ENCODE results near the gene CTDP1.
"Not testable (repeated sequence)": the region's sequence is repeated elsewhere in the genome, so short reads cannot be mapped to it uniquely, and the experiment has no call there.

The CTDP1 gene

DNA sequence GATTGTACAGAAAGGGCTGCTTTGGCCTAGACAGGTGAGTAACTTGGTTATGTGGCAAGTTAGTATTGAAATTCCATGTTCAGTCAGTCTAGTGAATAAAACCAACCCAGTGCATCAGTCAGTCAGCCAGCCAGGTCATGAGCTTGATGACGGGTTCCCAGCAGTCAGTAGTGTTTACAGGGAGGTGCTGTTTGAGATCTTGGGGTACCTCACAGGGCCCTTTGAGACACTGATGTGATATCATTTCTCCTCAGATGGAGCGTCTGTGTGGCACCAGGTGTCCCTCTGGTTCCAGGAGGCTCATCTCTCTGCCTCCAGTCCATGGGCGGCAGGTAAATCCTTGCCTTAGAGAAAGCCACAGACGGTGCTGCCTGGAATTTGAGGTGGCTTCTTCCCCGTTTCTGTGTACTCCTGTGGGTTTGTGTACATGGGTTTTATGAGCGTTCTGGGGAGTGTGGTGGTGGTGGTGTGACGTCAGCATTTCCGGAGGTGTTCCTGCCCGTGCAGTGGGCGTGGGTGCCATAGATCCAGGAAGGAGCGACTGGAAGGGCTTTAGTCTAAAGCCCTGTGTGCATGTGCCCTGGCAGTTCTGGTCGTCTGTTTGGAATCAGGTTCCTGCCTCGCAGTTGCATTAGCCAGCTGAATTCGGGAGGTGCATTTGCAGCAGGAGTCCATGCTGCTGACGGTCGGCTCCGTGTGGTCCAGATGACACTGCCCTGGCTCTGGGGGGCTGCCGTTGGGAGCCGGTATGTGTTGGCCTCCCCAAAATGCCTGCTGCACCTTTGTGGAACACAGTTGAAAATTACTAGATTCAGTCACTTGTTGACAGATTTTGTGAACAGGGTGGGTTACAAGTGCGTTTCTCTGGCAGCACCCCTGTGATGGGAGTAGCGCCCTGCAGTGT is 2.1 kb downstream of the CTDP1 start:
- DNase-seq (ENCODE audit: low read depth): peak; percentile 43

DNA sequence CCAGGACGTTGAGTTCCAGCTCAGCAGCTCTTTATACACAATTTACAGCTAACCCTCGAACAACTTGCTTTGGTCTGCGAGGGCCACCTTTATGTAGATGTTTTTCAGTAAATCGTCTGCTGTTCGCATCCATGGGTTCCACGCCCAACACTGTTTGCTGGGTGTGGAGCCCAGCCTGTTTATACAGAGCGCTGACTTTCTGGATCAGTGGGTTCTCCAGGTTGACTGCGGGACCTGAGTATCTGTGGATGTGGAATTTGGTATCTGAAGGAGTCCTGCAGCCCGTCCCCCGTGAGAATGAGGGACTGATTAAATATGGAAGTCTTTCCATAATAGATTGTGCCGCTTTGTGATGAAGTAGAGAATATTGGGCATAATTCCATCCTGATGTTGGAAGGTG is 2.9 kb downstream of the CTDP1 start:
- no peak for DNase-seq (ENCODE audit: low read depth)

DNA sequence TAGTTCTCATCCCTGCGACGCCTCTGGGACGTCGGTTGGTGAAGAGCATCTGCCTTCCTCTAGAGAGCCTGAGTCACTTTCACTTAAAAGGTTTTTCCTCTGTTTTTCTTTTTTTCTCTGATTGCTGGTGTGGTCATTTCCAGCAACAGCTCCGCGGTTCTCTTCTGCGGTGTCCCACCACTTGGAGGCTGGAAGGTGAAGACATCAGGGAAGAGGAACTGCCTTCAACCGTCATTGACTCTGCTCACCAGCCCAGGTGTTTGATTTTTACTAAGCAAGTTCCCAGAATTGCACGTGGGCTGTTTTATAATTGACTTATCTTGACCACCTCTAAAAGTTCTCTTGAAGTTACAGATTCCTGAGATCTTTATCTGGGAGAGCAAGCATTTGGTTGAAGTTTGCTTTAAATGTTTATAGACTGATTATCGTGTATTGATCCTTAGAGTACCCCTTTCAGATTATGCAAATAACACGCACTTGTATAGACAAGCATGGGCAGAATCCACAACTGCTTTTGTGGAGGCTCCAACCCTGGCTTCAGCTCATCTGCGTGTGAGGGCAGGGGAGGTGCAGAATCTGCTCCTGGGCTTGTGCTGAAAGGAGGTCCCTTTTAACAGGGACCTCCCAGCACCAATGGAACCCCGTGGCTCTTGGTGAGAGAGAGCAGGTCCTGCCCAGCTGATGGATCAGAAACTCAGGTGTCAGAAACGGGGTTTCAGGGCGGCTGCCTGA is 3.5 kb downstream of the CTDP1 start:
- no peak for DNase-seq (ENCODE audit: low read depth)

DNA sequence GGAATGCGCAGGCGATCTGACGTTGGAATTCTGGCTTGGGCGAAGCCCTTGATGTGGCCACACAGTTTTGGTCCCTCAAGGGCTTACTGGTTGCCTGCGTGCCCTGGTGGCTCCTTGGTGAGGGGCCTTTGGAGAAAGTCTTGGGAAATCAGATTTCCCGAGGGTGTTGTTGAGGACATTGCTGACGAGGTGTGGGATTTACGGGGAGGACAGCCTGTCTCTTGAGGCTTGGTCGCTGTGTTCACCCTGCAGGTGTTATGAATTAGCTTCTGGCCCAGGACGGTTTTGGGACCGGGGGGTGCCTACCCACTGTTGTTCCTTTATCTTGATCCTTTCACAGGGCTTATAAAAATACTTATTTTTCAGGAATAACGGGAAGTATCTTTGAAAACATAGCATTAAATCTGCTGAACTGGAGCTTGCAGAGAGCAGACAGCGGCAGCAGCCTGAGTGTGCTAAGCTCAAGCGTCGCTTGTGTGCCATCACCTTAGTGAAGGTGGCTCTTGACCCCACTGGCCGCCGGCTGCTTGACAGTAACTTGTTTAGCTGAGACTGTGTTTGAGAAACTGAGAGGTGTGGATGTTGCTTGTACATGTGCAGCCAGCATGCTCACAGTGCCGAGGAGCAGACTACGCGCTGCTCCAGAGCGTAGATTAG is 4.2 kb downstream of the CTDP1 start:
- DNase-seq (ENCODE audit: low read depth): no peak

DNA sequence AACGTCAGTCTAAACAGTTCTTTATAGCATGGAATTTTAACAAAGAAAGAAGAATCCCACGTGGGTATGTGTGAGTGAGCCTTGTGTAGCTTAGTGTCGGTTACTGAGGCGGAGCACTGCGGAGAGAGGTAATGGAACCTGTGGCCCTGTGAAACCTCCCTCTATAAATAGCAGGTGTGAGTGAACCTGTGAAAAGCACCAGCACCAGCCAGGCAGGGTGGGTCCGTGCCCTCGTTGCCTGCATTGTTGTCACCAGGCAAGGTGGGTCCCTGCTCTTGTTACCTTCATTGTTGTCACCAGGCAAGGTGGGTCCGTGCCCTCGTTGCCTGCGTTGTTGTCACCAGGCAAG is 4.7 kb downstream of the CTDP1 start:
- DNase-seq (ENCODE audit: low read depth): no peak

DNA sequence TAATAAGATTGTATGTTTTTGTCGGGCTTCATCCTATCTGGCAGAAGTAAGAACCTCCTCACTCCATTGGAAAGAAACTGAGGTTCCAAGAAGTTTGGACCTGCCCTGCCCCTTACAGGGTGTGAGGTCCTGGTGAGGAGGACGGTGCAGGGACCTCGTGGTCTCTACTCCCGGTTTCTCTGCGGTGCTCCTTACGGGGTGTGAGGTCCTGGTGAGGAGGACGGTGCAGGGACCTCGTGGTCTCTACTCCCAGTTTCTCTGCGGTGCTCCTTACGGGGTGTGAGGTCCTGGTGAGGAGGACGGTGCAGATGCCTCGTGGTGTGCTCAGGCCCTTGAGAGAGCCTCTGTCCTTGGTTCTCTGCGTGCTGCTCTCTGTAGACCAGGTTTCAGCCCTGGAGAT is 5.2 kb downstream of the CTDP1 start:
- no peak for DNase-seq (ENCODE audit: low read depth)

DNA sequence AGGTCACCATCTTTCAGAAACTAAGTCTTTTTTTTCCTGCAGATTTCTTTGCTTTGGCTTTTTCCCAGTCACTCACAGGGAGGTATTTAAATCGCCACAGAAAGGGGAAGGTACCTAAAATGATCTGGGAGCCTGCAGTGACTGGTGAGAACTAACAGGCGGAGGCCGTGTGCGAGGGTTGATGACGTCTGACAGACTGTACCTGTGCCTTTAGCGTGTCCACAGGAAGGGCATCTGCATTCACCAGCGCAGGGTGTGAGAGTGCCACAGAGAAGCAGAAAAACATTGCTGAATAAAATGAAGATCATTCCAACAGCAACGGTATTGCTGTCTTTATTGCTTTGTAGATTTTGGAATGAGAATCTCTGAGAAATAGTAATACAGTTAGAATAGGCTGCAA is 5.7 kb downstream of the CTDP1 start:
- DNase-seq (ENCODE audit: low read depth): no peak

DNA sequence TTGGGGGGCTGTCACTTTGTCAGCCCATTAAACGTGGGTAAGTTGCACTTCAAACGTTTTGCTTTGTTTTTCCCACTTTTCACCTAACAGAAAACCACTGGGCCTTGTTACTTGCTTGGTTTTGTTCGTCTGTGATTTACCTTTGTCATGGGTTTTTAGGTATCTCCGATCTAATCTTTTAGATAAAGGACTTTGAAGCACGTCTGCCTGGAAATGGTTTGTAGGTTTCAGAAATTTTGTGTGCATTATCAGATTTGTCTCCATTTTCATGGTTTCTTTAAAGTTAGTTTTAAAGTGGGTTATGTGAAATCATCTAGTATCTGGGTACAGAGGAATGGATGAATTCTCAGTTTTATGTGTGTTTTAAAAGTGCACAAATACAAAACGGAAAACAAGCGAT is 6.4 kb downstream of the CTDP1 start:
- no peak for DNase-seq (ENCODE audit: low read depth)

DNA sequence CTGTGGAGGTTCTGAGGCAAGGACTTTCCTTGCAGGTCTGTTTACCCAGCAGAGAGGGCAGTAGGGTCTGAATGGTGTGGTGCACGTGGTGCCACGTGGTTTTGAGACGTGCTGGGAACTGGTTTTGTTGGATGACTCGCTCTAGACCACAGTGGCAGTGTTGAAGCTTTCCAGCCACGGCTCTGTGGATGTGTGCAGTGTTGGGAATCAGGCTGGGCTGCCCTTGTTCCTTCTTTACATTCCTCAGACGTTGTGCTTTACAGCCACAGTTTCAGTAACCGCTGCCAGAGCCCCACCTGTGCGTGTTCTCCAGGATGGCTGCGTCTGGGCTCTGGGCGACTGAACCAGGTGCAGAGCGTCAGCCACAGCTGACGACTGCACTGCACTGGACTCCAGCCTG is 8.2 kb downstream of the CTDP1 start:
- DNase-seq (ENCODE audit: low read depth): no peak

DNA sequence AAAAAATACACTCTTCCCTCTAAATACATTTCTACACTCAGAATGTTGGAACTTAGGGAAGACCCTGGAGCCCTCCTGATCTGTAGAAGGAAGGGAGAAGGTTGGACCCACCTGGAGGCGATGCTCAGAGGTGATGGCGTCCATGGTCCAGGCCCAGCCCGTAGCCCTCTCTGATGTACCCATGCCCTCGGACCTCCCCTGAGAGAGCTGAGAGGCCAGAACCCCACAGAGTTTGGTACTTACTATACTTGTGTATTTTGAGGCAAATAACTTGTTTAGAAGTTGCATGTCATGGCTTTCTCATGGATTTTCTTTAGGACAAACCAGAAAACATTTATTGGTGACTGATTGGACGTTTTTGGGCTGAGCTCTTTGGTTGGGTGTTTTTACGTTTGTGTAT is 10.5 kb downstream of the CTDP1 start:
- no peak for DNase-seq (ENCODE audit: low read depth)

DNA sequence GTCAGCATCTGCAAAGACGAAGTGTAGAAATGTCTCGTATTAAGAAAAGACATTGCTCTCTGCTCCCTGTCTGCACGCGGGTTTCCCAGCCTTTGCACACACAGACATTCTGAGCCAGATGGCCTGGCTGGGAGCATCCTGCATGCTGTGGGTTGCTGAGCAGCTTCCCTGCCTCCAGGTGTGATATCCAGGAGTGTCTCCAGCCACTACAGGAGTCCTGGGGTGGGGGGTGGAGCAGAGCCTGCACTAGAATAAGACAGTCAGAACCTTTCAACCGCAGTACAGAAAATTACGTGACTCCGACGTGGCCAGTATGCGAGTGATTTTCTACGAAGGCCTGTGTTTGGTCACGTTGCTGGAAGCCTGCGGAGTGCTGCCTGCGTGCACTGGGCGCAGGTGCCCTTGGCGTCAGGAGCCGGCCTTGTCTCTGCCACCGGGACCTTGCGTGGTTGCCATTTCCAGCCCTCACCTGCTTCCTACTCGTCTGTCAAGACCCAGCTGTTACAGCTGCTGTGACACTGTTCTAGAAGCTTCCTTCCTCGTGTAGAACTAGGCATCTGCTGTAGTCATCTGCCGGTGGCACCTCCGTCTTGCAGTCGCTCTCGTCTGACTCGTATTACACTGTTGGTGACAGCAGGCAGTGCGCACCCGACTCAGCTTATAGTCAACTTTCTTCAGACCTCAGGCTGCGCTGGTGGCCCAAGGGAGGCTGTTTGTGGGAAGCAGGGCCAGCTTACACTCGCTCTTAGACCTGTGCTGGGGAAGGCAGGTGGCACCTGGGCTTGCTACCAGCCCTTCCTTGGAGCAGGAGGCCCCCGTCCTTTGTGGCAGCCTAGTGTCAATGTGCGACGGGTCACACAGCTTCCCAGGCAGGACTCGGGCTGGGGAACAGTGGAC is 11.2 kb downstream of the CTDP1 start:
- DNase-seq (ENCODE audit: low read depth): no peak

DNA sequence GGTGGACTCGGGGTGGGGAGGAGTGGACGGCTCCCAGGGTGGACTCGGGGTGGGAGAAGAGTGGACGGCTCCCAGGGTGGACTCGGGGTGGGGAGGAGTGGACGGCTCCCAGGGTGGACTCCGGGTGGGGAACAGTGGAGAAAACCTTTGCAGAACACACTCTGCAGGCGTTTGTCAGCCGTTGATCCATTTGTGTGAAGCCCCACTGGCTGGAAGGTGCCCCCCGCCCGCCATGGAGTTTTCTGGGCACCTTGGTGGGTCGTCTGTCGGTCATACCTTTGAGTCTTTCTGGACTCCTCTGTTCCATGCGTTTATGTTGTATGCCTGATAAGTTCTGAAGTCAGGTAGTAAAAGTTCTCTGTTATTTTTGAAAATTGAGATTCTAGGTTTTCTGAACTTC is 12.5 kb downstream of the CTDP1 start:
- no peak for DNase-seq (ENCODE audit: low read depth)

DNA sequence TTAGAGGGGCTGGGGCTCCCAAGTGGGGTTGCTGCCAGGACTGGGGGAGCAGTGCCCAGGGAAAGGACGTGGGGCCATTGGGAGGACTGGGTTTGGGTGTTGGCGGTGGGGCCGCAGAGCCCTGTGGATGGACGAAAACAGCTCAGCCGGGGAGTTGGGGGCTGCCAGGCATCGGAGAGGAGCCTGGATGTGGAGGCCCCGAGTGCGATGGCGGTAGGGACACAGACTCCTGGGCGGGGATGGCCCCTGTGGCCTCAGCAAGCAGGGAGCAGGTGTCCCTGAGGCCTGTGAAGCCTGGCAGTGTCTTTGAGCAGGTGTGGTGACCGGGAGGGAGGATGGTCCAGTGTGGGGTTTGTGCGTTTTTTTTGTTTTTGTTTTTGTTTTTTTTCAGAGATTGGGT is 13.3 kb downstream of the CTDP1 start:
- DNase-seq (ENCODE audit: low read depth): no peak

DNA sequence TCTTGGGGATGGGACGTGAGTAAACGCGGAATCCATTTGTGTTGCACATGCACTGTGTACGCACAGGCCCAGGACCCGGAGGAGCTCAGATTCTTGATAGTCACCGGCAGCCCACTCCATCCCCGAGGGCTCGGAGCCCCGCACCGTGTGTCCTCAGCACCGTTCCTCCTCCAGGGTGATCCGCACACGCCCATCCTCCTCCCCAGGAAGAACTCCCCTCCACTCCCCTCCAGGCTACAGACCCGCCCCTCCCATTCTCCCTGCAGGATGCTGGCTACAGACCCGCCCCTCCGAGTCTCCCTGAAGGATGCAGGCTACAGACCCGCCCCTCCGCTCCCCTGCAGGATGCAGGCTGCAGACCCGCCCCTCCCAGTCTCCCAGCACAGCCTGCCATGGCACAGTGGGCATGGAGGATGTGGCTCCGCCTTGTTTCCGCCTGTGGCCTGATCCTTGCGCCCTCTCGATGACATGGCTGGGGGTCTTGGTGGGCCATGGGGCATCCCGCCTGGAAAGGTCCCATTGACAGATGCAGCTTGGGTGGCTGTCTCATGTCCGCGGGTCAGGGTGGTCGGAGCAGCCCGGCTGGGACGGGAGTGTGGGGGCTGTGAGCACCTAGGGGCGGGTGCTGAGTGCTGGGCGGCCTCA is 14.1 kb downstream of the CTDP1 start:
- DNase-seq (ENCODE audit: low read depth): no peak

DNA sequence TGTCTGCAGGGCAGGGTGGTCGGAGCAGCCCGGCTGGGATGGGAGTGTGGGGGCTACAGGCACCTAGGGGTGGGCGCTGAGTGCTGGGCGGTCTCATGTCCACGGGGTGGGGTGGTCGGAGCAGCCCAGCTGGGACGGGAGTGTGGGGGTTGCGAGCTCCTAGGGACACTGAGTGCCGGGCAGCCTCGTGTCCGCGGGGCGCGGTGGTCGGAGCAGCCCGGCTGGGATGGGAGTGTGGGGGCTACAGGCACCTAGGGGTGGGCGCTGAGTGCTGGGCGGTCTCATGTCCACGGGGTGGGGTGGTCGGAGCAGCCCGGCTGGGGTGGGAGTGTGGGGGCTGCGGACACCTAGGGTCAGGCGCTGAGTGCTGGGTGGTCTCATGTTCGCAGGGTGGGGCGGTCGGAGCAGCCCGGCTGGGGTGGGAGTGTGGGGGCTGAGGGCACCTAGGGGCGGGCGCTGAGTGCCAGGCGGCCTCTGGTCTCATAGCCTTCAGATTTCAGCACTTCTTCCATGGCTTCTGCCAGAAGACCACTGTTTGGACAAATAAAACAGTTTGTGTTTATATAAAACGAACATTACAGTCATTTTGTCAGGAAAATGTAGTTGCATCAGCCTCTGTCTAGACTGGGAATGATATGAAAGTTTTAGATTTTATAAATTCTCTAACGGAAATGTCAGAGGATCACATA is 14.7 kb downstream of the CTDP1 start:
- DNase-seq (ENCODE audit: low read depth): not testable (repeated sequence)

DNA sequence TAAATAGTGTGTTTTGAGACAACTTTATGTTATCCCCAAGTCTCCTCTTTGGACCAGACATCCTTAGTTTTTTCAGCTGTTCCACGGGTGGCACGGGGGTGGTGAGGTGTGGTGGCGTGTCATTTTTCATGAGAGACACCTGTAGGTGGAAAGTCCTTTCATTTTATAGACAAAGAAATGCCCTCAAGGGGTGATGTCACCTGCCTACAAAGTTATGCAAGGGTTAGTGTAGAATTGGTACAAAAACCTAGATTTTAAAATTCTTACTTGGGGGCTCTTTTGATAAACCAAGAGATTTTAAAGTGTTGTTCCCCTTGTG is 15.3 kb downstream of the CTDP1 start:
- DNase-seq (ENCODE audit: low read depth): no peak

DNA sequence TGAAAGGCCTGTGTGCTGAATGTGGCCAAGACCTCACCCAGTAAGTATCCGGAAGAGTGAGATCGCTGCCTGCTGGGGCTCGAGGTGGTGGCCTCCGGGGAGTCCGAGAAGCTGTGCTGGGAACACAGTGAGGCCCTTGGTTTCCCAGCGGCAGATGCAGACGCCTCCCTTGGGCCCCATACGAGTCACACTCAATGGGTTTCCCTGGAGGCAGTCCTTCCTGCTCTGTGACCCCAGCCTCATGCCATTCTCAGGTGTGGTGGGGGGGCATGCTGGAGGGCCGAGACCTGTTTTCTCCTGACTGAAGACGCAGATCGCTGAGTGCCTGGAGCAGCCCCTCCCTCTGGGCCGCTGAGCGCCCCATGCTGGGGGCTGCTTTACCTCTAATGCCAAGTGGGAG is 15.7 kb downstream of the CTDP1 start:
- no peak for DNase-seq (ENCODE audit: low read depth)

DNA sequence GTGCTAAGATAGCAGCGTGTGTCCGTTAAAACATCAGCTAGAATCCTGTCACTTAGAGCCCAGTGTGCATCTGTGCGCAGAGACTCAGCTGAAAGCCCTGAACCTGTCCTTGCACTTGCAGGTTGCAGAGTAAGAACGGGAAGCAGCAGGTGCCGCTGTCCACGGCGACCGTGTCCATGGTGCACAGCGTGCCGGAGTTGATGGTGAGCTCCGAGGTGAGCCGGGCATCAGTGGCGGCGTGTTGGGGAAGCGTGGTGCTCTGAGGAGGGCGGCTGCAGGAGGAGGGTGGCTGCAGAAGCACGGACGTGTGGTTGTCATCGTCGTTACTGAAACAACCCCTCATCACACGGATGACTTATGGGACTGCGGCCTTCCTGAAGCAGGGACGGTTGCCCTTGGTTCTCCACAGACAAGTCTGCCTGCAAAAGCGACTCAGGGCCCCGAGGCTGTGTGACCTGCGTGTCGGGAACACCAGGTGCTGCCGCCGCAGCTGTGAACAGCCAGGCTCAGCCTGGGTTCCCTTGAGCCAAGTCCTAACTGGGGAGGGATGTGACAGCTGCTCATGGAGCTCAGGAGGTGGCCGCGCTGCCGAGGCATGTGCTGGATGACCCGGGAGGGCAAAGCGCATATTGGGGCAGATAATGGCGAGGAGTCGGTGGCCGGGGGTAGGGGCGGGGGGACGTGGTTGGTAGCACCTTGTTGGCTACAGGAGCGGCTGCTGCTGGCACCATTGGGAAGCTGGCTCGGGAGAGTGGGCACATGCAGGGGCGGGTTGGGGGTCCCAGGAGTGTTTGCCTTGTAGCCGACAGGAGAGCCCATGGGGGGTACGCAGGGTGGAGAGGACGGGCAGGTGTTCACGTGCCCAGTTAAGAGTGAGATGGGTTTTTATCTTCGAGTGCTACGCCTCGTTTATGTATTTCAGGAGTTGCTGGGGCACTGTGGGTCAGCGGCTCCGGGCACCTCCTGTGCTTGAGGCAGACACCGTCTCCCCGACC is 16.6 kb downstream of the CTDP1 start:
- no peak for DNase-seq (ENCODE audit: low read depth)

DNA sequence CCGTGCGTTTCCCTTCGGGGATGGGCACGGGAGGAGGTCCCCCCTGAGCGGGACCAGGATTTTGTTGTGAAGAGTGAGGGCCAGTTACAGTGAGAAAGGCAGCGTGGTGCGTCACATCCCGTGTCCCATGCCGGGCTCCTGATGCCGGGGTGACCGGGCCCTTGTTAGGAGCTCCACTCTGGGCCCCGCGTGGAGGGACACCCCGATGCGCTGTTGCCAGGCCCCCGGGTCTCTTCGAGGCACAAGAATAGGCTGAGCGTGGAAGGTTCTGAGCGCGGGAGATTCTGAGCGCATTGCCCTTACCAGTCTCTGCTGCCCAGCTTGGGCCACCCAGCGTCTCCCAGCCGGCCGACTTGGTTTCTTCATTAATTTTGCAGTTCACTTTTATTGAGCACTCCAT is 17.6 kb downstream of the CTDP1 start:
- DNase-seq (ENCODE audit: low read depth): no peak

DNA sequence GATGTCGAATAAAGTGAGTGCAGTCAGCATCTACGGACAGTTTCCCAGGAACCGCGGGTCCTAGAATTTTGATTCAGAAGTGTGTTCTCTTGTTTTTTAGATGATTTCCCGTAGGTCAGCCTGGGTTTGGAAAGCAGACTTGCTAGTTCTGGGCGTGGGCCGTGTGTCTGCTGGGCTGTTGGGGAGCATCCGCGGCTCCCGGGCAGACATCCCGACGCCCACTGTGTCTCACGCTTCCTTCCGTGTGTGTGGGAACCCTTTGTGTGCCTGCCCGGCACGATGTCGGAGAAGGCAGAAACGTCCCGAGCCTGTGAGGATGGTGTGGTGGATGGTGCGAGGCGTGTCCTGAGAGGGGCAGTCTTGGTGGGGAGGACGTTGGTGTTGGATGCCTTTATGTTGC is 18.4 kb downstream of the CTDP1 start:
- DNase-seq (ENCODE audit: low read depth): no peak
